HG03378 (cell line): ENCODE data around the gene RBM5.

Experiments
- ATAC-seq: cut with Tn5 transposase; IDR thresholded peaks from one replicate; pipeline ENCODE4 v1.9.1; 2021; ENCODE audit warnings: mild to moderate bottlenecking, moderate library complexity; ENCODE audit not compliant: unreplicated experiment

The RBM5 gene

GRCh38 chr3:50158530-50159146, 69.9 kb downstream of the RBM5 start:
- ATAC-seq = no peak

GRCh38 chr3:50160561-50160983, 71.9 kb downstream of the RBM5 start:
- ATAC-seq = no peak

- no peak for ATAC-seq
Measured at GRCh38 chr3:50161320-50161719, 72.6 kb downstream of the RBM5 start.

GRCh38 chr3:50162034-50162883, 73.5 kb downstream of the RBM5 start:
- no peak for ATAC-seq

- no peak for ATAC-seq
Measured at GRCh38 chr3:50163572-50164455, 75.1 kb downstream of the RBM5 start.

GRCh38 chr3:50164481-50164880, 75.8 kb downstream of the RBM5 start:
- ATAC-seq = no peak

GRCh38 chr3:50164984-50165909, 76.5 kb downstream of the RBM5 start:
- no peak for ATAC-seq

GRCh38 chr3:50165910-50166538, 77.3 kb downstream of the RBM5 start:
- ATAC-seq = no peak

GRCh38 chr3:50166620-50167019, 77.9 kb downstream of the RBM5 start:
- no peak for ATAC-seq

- ATAC-seq = no peak
Measured at GRCh38 chr3:50167069-50167840, 78.5 kb downstream of the RBM5 start.

GRCh38 chr3:50167841-50168209, 79.1 kb downstream of the RBM5 start:
- ATAC-seq = no peak

GRCh38 chr3:50168388-50168787, 79.7 kb downstream of the RBM5 start:
- ATAC-seq = no peak
